ENCODE data around the gene RBM48. TPM values are rescaled to one million over a fixed set of nuclear protein-coding genes. Genes with fewer than 3 reads are reported as not detected.

RBM48 gene
- total and polyA plus RNA-seq, 2 donors (not counting 1 experiment from before 2014, with no cell fraction given) = 11.0 to 32.9 TPM

DNA sequence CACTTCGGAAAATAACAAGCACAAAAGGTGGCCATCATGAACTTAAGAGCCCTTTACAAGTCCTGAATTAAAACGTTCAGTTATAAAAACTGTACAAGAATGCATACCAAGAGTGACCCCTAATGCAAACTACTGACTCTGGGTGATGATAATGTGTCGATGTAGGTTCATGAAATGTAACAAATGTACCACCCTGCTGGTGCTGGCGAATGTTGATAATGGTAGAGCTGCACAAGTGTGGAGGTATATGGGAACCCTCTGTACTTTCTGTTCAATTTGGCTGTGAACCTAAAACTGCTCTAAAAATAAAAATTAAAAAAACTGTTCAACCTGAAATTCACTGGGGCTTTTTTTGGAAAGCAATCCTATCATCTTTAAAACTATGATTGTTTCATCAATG lies 58.2 kb downstream of the RBM48 start:
- no peak overlapping the region for H3K27ac ChIP-seq (ENCODE audit: low read length in 2 of 2)
- no peaks in the 10 kb centered on the region for H3K27me3 Mint-ChIP-seq
- peaks cover 0 to 2% of the 10 kb centered on the region in 2 experiments for H3K36me3 ChIP-seq (replicated peaks in 1 of 2; ENCODE audit: control extremely low read depth in 1 of 2, control insufficient read depth in 1 of 2, extremely low read depth in 1 of 2, insufficient read depth in 2 of 2, low read length in 1 of 2)
- H3K27ac Mint-ChIP-seq = no peak overlapping the region
- peaks cover 48% of the 10 kb centered on the region for H4K20me1 ChIP-seq (ENCODE audit: control insufficient read depth, insufficient read depth, low read length, poor library complexity, severe bottlenecking)
- DNase-seq (no peak), ATAC-seq (ENCODE audit: low read depth) (no peak)
- H3K79me2 ChIP-seq (ENCODE audit: control insufficient read depth, insufficient read depth, low read length) = peaks cover 81% of the 10 kb centered on the region
- peaks cover 2% of the 10 kb centered on the region for H3K9me3 Mint-ChIP-seq (ENCODE audit: insufficient read depth)
- no peaks in the 10 kb centered on the region for H3K27me3 ChIP-seq (replicated peaks in 1 of 4; ENCODE audit: control extremely low read depth in 1 of 4, control insufficient read depth in 3 of 4, insufficient read depth in 4 of 4, low read length in 3 of 4)
- H3K4me1 ChIP-seq (ENCODE audit: control insufficient read depth in 2 of 2, insufficient read depth in 2 of 2, low read length in 2 of 2) = peaks cover 22 to 31% of the 10 kb centered on the region in 2 donors
- H3K4me3 ChIP-seq (ENCODE audit: control extremely low read depth in 1 of 5, extremely low read depth in 1 of 5, insufficient read depth in 1 of 5, low read depth in 2 of 5, low read length in 4 of 5) = no peak overlapping the region
- no peak for TF ChIP-seq CTCF (IDR thresholded peaks at IDR 0.05)
- TF ChIP-seq EZH2 (IDR thresholded peaks at IDR 0.05; ENCODE audit: borderline replicate concordance, insufficient read depth, low read depth, low read length, poor library complexity, severe bottlenecking) = no peak
- WGBS (ENCODE audit: insufficient coverage) = 100% methylated on average over 1 of the region's 4 CpGs
- H3K4me1 Mint-ChIP-seq = peaks cover 57% of the 10 kb centered on the region
- ChIA-PET POLR2A (no interaction called here), CTCF (no interaction called here)
- H3K4me2 ChIP-seq (replicated peaks; ENCODE audit: low read depth, low read length, poor library complexity, severe bottlenecking) = no peak overlapping the region
- no peaks in the 10 kb centered on the region for H3K9me3 ChIP-seq (ENCODE audit: control extremely low read depth in 1 of 3, control insufficient read depth in 2 of 3, insufficient read depth in 1 of 3, low read length in 2 of 3)
- H2AFZ ChIP-seq (ENCODE audit: insufficient read depth, low read depth, low read length, poor library complexity, severe bottlenecking) = no peak overlapping the region
- H3K9ac ChIP-seq (ENCODE audit: low read length) = no peak overlapping the region
- H3K4me3 Mint-ChIP-seq = no peak overlapping the region
- intact Hi-C loops (cut with micrococcal nuclease) = no loop called here

Other genes with a start within 250 kb of the RBM48 start
- 65.9 and 71.7 TPM in 2 replicates for gene GATAD1, start 81.3 kb upstream of the RBM48 start, total RNA-seq
- gene GATAD1, start 81.3 kb upstream of the RBM48 start, polyA plus RNA-seq = 33.3 and 33.6 TPM in 2 replicates
- gene ERVW-1, start 50.8 kb upstream of the RBM48 start, total RNA-seq = not detected in 2 replicates
- not detected in 2 replicates for gene ERVW-1, start 50.8 kb upstream of the RBM48 start, polyA plus RNA-seq
- 33.7 and 34.8 TPM in 2 replicates for gene PEX1, start 275 bp upstream of the RBM48 start, total RNA-seq
- 26.0 and 31.3 TPM in 2 replicates for gene PEX1, start 275 bp upstream of the RBM48 start, polyA plus RNA-seq
- gene FAM133B, start 61.6 kb downstream of the RBM48 start, total RNA-seq = 56.9 and 58.4 TPM in 2 replicates
- 8.6 and 20.9 TPM in 2 replicates for gene FAM133B, start 61.6 kb downstream of the RBM48 start, polyA plus RNA-seq